ENCODE results near the gene STBD1. TPM values are rescaled to one million over a fixed set of nuclear protein-coding genes. Genes with fewer than 3 reads are reported as not detected.
A peak's percentile ranks its signal among the peaks of the same experiment; 100 is the strongest.

Gene STBD1
- 1 to 10 TPM; 1.5 to 1.6 TPM for total RNA-seq

DNA sequence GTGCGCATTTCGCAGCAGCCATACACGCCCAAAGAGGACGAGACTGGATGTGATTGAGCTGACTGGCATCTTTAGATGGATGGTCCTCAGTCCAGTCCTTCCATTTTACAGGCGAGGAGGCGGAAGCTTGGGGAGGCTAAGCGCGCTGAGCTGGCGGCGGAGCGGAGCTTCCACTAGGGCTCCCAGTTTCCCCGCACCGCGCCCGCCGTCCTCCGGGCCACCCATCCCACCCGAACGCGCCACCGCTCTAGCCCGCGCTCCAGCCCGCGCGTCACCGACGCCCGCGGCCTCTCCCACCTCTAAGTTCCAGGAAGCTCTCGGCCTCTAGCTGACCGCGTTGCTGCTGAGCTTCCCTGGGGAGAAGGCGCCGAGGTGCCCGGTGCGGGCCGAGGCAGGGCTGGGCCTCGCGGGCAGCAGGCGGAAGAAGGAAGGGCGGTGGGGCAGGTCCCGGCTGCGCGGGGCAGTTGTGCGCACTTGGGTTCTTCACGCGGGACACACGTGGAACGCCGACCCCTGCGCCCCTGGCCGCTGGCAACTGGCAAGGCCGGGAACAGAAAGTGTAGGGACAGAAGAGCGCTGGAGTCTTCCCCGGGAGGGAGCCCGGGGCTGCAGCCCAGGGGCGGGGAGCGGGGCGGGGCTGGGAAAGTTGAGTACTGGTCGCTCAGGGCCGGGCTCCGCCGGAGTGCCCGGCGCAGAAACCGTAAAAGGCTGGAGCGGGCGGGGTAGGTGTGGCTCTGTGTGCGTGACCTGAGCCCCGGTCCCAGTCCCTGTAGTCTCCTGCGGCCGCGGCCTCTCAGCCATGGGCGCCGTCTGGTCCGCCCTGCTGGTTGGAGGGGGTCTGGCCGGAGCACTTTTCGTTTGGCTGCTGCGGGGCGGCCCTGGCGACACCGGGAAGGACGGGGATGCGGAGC, at the start of gene STBD1:
TSS of gene STBD1 (plus strand) at position 763 of the 911 bp plus-strand sequence. CDS start at position 800, 37 bp downstream.
- DNase-seq (peak; percentile 46), ATAC-seq (peak; percentile 66)
- ChIA-PET POLR2A (interaction anchor here (0.8 kb wide), 1 partner anchor 48 kb away, joined by 4 read pairs; no protein-coding TSS in a partner anchor), CTCF (interaction anchor here (0.8 to 5.4 kb wide), 5 partner anchors 23 to 127 kb away, joined by 3 to 40 read pairs (median 10); no protein-coding TSS in a partner anchor)
- H3K27ac Mint-ChIP-seq = peak within 1 kb of the TSS; percentile 79
- peaks cover 43% of the 10 kb centered on the region for H3K4me1 Mint-ChIP-seq (ENCODE audit: low read depth)
- H3K27me3 Mint-ChIP-seq (ENCODE audit: low read depth) = peaks cover 26% of the 10 kb centered on the region
- peak within 1 kb of the TSS; percentile 64 for H3K4me3 Mint-ChIP-seq
- no peaks in the 10 kb centered on the region for H3K9me3 Mint-ChIP-seq (ENCODE audit: insufficient read depth)
- peaks cover 14% of the 10 kb centered on the region for H3K36me3 Mint-ChIP-seq (ENCODE audit: low read depth)

- DNase-seq = no peak
- no peak for ATAC-seq
- Mint-ChIP-seq H3K27ac (no peak overlapping the region), H3K4me1 (ENCODE audit: low read depth) (peaks cover 2% of the 10 kb centered on the region), H3K36me3 (ENCODE audit: low read depth) (no peaks in the 10 kb centered on the region), H3K9me3 (ENCODE audit: insufficient read depth) (no peaks in the 10 kb centered on the region), H3K27me3 (ENCODE audit: low read depth) (peaks cover 37% of the 10 kb centered on the region), H3K4me3 (no peak overlapping the region)
- ChIA-PET CTCF (no interaction called here), POLR2A (no interaction called here)
Observed at GRCh38 chr4:76256968-76257367, 49.6 kb upstream of the STBD1 start.

DNA sequence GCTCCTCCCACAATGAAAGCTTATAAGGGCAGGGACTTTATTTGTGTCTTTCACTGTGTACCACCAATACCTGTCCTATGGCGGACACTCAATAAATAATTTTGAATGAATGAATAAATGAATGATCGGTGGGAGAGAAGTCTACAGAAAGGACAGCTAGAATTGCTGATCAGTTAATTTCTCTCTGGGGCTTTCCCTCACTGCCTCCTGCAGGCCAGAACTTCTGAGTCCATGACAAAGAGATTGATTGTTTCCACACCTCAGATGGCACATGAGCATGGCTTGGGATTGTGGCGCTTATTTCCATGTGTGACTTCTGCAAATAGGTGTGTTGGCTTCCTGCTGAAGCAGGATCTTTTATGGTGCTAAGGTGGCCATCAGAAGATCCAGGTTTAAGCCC, 48.7 kb upstream of the STBD1 start:
- DNase-seq (no peak), ATAC-seq (no peak)
- Mint-ChIP-seq H3K4me1 (ENCODE audit: low read depth) (peaks cover 2% of the 10 kb centered on the region), H3K9me3 (ENCODE audit: insufficient read depth) (no peaks in the 10 kb centered on the region), H3K27ac (no peak overlapping the region), H3K36me3 (ENCODE audit: low read depth) (no peaks in the 10 kb centered on the region), H3K27me3 (ENCODE audit: low read depth) (peaks cover 32% of the 10 kb centered on the region), H3K4me3 (no peak overlapping the region)
- POLR2A ChIA-PET = no interaction called here
- CTCF ChIA-PET = no interaction called here

DNA sequence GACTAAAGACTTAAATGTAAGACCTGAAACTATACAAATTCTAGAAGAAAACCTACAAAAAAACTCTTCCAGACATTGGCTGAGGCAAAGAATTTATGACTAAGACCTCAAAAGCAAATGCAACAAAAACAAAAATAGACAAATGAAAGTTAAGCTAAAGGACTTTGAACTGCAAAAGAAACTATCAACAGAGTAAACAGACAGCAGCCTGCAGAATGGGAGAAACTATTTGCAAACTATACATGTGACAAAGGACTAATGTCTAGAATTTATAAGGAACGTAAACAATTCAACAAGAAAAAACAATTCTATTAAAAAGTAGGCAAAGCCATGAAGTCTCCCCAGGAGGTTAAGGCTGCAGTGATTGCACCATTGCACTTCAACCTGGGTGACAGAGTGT, 46.0 kb upstream of the STBD1 start:
- H3K27me3 Mint-ChIP-seq (ENCODE audit: low read depth) = peaks cover 26% of the 10 kb centered on the region
- no peak for ATAC-seq
- ChIA-PET POLR2A (no interaction called here), CTCF (no interaction called here)
- H3K36me3 Mint-ChIP-seq (ENCODE audit: low read depth) = no peaks in the 10 kb centered on the region
- H3K27ac Mint-ChIP-seq = no peak overlapping the region
- DNase-seq = no peak
- no peak overlapping the region for H3K4me3 Mint-ChIP-seq
- no peaks in the 10 kb centered on the region for H3K9me3 Mint-ChIP-seq (ENCODE audit: insufficient read depth)
- peaks cover 2% of the 10 kb centered on the region for H3K4me1 Mint-ChIP-seq (ENCODE audit: low read depth)

- Mint-ChIP-seq H3K27ac (no peak overlapping the region), H3K27me3 (ENCODE audit: low read depth) (peaks cover 22% of the 10 kb centered on the region), H3K4me1 (ENCODE audit: low read depth) (no peaks in the 10 kb centered on the region), H3K9me3 (ENCODE audit: insufficient read depth) (no peaks in the 10 kb centered on the region), H3K36me3 (ENCODE audit: low read depth) (no peaks in the 10 kb centered on the region), H3K4me3 (no peak overlapping the region)
- POLR2A ChIA-PET = no interaction called here
- DNase-seq = no peak
- CTCF ChIA-PET = no interaction called here
- no peak for ATAC-seq
Observed at GRCh38 chr4:76265631-76266218, 40.8 kb upstream of the STBD1 start.

- no peak overlapping the region for H3K4me3 Mint-ChIP-seq
- DNase-seq (no peak), ATAC-seq (no peak)
- no peaks in the 10 kb centered on the region for H3K4me1 Mint-ChIP-seq (ENCODE audit: low read depth)
- peaks cover 24% of the 10 kb centered on the region for H3K27me3 Mint-ChIP-seq (ENCODE audit: low read depth)
- H3K36me3 Mint-ChIP-seq (ENCODE audit: low read depth) = no peaks in the 10 kb centered on the region
- H3K27ac Mint-ChIP-seq = no peak overlapping the region
- CTCF ChIA-PET = no interaction called here
- H3K9me3 Mint-ChIP-seq (ENCODE audit: insufficient read depth) = no peaks in the 10 kb centered on the region
- POLR2A ChIA-PET = no interaction called here
Observed at GRCh38 chr4:76266627-76267026, 39.9 kb upstream of the STBD1 start.

- ATAC-seq (no peak), DNase-seq (no peak)
- ChIA-PET POLR2A (no interaction called here), CTCF (interaction anchor here (1.5 kb wide), 1 partner anchor 109 kb away, joined by 4 read pairs; no protein-coding TSS in a partner anchor)
- Mint-ChIP-seq H3K27ac (no peak overlapping the region), H3K4me3 (no peak overlapping the region), H3K9me3 (ENCODE audit: insufficient read depth) (no peaks in the 10 kb centered on the region), H3K27me3 (ENCODE audit: low read depth) (peaks cover 24% of the 10 kb centered on the region), H3K4me1 (ENCODE audit: low read depth) (no peaks in the 10 kb centered on the region), H3K36me3 (ENCODE audit: low read depth) (no peaks in the 10 kb centered on the region)
Observed at GRCh38 chr4:76267811-76268210, 38.7 kb upstream of the STBD1 start.

- no peak overlapping the region for H3K4me3 Mint-ChIP-seq
- H3K36me3 Mint-ChIP-seq (ENCODE audit: low read depth) = no peaks in the 10 kb centered on the region
- H3K27me3 Mint-ChIP-seq (ENCODE audit: low read depth) = peaks cover 30% of the 10 kb centered on the region
- CTCF ChIA-PET = interaction anchor here (0.9 to 1.4 kb wide), 3 partner anchors 9 to 91 kb away, joined by 3 to 4 read pairs (median 4); no protein-coding TSS in a partner anchor
- H3K4me1 Mint-ChIP-seq (ENCODE audit: low read depth) = no peaks in the 10 kb centered on the region
- no peaks in the 10 kb centered on the region for H3K9me3 Mint-ChIP-seq (ENCODE audit: insufficient read depth)
- POLR2A ChIA-PET = no interaction called here
- ATAC-seq (no peak), DNase-seq (no peak)
- no peak overlapping the region for H3K27ac Mint-ChIP-seq
Observed at GRCh38 chr4:76270244-76271175, 36.0 kb upstream of the STBD1 start.

- POLR2A ChIA-PET = no interaction called here
- DNase-seq = no peak
- H3K36me3 Mint-ChIP-seq (ENCODE audit: low read depth) = no peaks in the 10 kb centered on the region
- H3K4me1 Mint-ChIP-seq (ENCODE audit: low read depth) = peaks cover 2% of the 10 kb centered on the region
- H3K27me3 Mint-ChIP-seq (ENCODE audit: low read depth) = peaks cover 36% of the 10 kb centered on the region
- ATAC-seq = no peak
- H3K27ac Mint-ChIP-seq = no peak overlapping the region
- CTCF ChIA-PET = interaction anchor here (1.0 kb wide), 1 partner anchor 91 kb away, joined by 4 read pairs; no protein-coding TSS in a partner anchor
- no peaks in the 10 kb centered on the region for H3K9me3 Mint-ChIP-seq (ENCODE audit: insufficient read depth)
- no peak overlapping the region for H3K4me3 Mint-ChIP-seq
Observed at GRCh38 chr4:76271248-76271647, 35.3 kb upstream of the STBD1 start.

DNA sequence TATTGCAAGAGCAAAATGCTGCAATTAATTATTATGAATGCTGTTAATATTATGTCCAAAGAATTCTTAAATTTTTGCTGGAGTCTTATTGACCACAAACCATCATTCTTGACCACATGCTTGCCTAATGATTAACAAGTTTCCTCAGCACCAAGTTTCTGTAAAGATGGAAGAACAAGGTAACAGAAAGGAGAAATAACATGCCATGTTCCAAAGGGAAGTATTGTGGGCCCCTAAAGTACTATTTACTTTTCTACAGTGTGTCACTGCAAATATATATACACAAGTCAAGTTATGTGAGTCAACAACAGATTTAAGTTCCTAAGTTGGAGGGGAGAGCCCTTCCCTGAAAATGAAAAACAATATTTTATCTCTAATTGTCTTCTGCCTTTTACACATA, 34.5 kb upstream of the STBD1 start:
- H3K4me1 Mint-ChIP-seq (ENCODE audit: low read depth) = peaks cover 8% of the 10 kb centered on the region
- ChIA-PET POLR2A (no interaction called here), CTCF (no interaction called here)
- no peak overlapping the region for H3K4me3 Mint-ChIP-seq
- no peak for ATAC-seq
- DNase-seq = no peak
- H3K36me3 Mint-ChIP-seq (ENCODE audit: low read depth) = no peaks in the 10 kb centered on the region
- H3K27me3 Mint-ChIP-seq (ENCODE audit: low read depth) = peaks cover 38% of the 10 kb centered on the region
- H3K27ac Mint-ChIP-seq = no peak overlapping the region
- H3K9me3 Mint-ChIP-seq (ENCODE audit: insufficient read depth) = no peaks in the 10 kb centered on the region

- no peak overlapping the region for H3K27ac Mint-ChIP-seq
- H3K4me1 Mint-ChIP-seq (ENCODE audit: low read depth) = peaks cover 8% of the 10 kb centered on the region
- H3K27me3 Mint-ChIP-seq (ENCODE audit: low read depth) = peaks cover 40% of the 10 kb centered on the region
- no peaks in the 10 kb centered on the region for H3K36me3 Mint-ChIP-seq (ENCODE audit: low read depth)
- DNase-seq (no peak), ATAC-seq (no peak)
- H3K9me3 Mint-ChIP-seq (ENCODE audit: insufficient read depth) = no peaks in the 10 kb centered on the region
- CTCF ChIA-PET = no interaction called here
- POLR2A ChIA-PET = no interaction called here
- H3K4me3 Mint-ChIP-seq = no peak overlapping the region
Observed at GRCh38 chr4:76272582-76272981, 34.0 kb upstream of the STBD1 start.

Data from activated CD8-positive, alpha-beta T cell treated with anti-CD3 and anti-CD28 coated beads, Interleukin-2, amount 10 ng/mL, durations not matched to agents 7 days and 5 days (primary cell).